OCI-LY7 (cell line): Measurements from ENCODE around the gene MACO1. TPM values are rescaled to one million over a fixed set of nuclear protein-coding genes. Genes with fewer than 3 reads are reported as not detected.

ENCODE experiments used
- BruUV-seq: library from RNA; stranded (reverse); fragments of 400-500 nt; replicated peaks from 2 replicates; lab custom pipeline; 2021; lab: Mats Ljungman, UMichigan
- CTCF ChIA-PET: fragments of 300-600 bp; sonication (Branson Sonifier 250); formaldehyde crosslinking; loops from one replicate; lab custom pipeline; 2022; ENCODE audit warnings: antibody characterized with exemption; ENCODE audit not compliant: unreplicated experiment; lab: Charles Lee
- POLR2A ChIA-PET: fragments of 300-600 bp; sonication (Branson Sonifier 250); formaldehyde crosslinking; loops from one replicate; lab custom pipeline; 2022; ENCODE audit warnings: antibody characterized with exemption; lab: Charles Lee
- DNase-seq: peaks from one replicate; pipeline ENCODE4 v3.0.0-alpha.2; 2015; ENCODE audit warnings: low spot score
- H2AFZ ChIP-seq: fragments of 200-600 bp; sonication (generic), shearing (Covaris generic); 2 replicates; pipeline ENCODE4 v1.6.1; 2014; ENCODE audit warnings: mild to moderate bottlenecking, antibody characterized with exemption, low read length, moderate library complexity
- H3K27ac ChIP-seq: fragments of 200-600 bp; sonication (generic); 2 replicates; pipeline ENCODE4 v1.5.1; 2014; ENCODE audit warnings: mixed run types, low read depth, mild to moderate bottlenecking, moderate library complexity, low read length, inconsistent platforms; ENCODE audit not compliant: poor library complexity, severe bottlenecking
- H3K36me3 ChIP-seq: fragments of 200-600 bp; sonication (generic); 2 replicates; pipeline ENCODE4 v1.6.1; 2014; ENCODE audit warnings: mild to moderate bottlenecking, antibody characterized with exemption, low read length, moderate library complexity, mixed read lengths; ENCODE audit not compliant: insufficient read depth
- H3K4me1 ChIP-seq: fragments of 200-600 bp; sonication (generic); 2 replicates; pipeline ENCODE4 v1.5.1; 2014; ENCODE audit warnings: mild to moderate bottlenecking, low read length; ENCODE audit not compliant: insufficient read depth, poor library complexity, severe bottlenecking
- H3K4me2 ChIP-seq: fragments of 200-600 bp; sonication (generic); 2 replicates; pipeline ENCODE4 v1.6.1; 2014; ENCODE audit warnings: mild to moderate bottlenecking, low read length
- H3K4me3 ChIP-seq: fragments of 200-600 bp; sonication (generic); 2 replicates; pipeline ENCODE4 v1.5.1; 2014; ENCODE audit warnings: mild to moderate bottlenecking, low read depth, low read length; ENCODE audit not compliant: poor library complexity, severe bottlenecking
- H3K79me2 ChIP-seq: fragments of 200-600 bp; sonication (generic); 2 replicates; pipeline ENCODE4 v1.6.1; 2016; ENCODE audit warnings: low read depth, mild to moderate bottlenecking, low read length, moderate library complexity, mixed read lengths; ENCODE audit not compliant: insufficient read depth
- H3K9me2 ChIP-seq: fragments of 200-600 bp; sonication (generic); 2 replicates; pipeline ENCODE4 v1.6.1; 2016; ENCODE audit warnings: mild to moderate bottlenecking, low read length, mixed read lengths; ENCODE audit not compliant: insufficient read depth
- H3K9me3 ChIP-seq: fragments of 200-600 bp; sonication (generic); 2 replicates; pipeline ENCODE4 v1.6.1; 2014; ENCODE audit warnings: mild to moderate bottlenecking, mixed run types, low read length, mixed read lengths
- H4K20me1 ChIP-seq: fragments of 200-600 bp; sonication (generic); 2 replicates; pipeline ENCODE4 v1.6.1; 2014; ENCODE audit warnings: mild to moderate bottlenecking, antibody characterized with exemption, low read length, moderate library complexity, mixed read lengths; ENCODE audit not compliant: insufficient read depth
- CTCF ChIP-seq: fragments of 200-600 bp; sonication (generic); conservative IDR thresholded peaks from 2 replicates; pipeline ENCODE4 v1.5.1; 2014; ENCODE audit warnings: mild to moderate bottlenecking, antibody characterized with exemption, low read length, moderate library complexity, mixed read lengths
- EZH2phosphoT487 ChIP-seq: fragments of 200-600 bp; sonication (generic); IDR thresholded peaks from 2 replicates; pipeline ENCODE4 v1.6.1; 2018; ENCODE audit warnings: low read depth, borderline replicate concordance, mild to moderate bottlenecking, mixed run types, antibody characterized with exemption, low read length, moderate library complexity, mixed read lengths
- intact Hi-C: fragments of 100-400 bp; cut with micrococcal nuclease; formaldehyde crosslinking; loops from one replicate; pipeline ENCODE4 v1.10.0; 2022; ENCODE audit not compliant: unreplicated experiment
- total RNA-seq, 2 experiments: library from RNA; depleted of rRNA in 1 of 2; stranded (reverse); fragments of >200 nt in 1 of 2; shearing (Covaris generic) in 1 of 2; gene quantifications; 2 replicates each; pipeline ENCODE4 v1.2.3, GENCODE V29; 2014 to 2022

MACO1 gene
- total RNA-seq, 2 experiments from 2014 or later, result 11.8 to 18.6 TPM

DNA sequence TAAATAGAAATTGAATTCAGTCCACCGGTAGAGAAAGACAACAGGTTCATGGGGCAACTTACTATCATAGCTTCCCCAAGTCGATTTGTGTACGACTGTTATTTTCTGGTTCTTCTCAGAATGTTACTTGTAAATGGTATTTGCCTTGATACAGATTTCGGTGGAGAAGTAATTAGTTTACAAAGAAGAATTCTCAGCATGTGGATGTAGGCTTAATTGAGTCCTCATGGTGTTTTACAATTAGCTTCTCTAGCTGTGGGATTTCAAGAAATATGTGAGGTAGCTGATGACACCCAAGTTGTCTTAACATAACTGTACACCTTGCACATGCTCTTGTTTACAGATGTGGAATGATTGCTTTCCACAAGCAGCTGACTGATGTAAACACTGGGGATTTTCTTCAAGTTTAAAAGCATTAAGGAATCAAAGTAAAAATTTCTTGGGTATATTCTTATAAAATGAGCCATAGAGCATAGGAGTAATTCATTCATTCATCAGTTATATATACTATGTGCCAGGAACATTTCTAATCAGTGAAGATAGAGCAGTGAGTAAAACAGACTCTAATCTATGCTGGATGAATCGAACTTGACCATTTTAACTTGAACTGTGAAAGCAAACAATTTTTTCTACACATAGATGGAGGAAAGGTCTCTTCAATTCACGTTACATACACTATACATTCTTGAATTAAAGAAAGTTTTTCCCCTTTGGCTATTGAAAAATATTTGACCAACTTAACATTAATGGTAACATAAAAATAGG, 1.4 kb downstream of the MACO1 start:
- Histone ChIP-seq H2AFZ (no peak overlapping the region), H3K4me2 (peak overlapping the region; percentile 95), H3K36me3 (peaks cover 5% of the 10 kb centered on the region; the same call in 1 of the 2 replicates), H3K4me1 (peaks cover 54% of the 10 kb centered on the region), H3K4me3 (peak overlapping the region; percentile 94), H3K9me3 (no peaks in the 10 kb centered on the region), H3K9me2 (no peaks in the 10 kb centered on the region), H4K20me1 (peaks cover 20% of the 10 kb centered on the region), H3K79me2 (peaks cover 58% of the 10 kb centered on the region), H3K27ac (peak overlapping the region; percentile 7)
- ChIA-PET CTCF (no interaction called here), POLR2A (interaction anchor here (0.7 to 1.3 kb wide), 5 partner anchors 9 to 1511 kb away, joined by 3 to 7 read pairs (median 4); no protein-coding TSS in a partner anchor)
- DNase-seq, result no peak
- no TSS peak for BruUV-seq
- TF ChIP-seq CTCF, result no peak
- no peak for TF ChIP-seq EZH2phosphoT487
- intact Hi-C loops, result loop anchor here (10.0 kb wide), 1 partner anchor 687 kb away; the partner anchor contains the start of gene CLIC4

GRCh38 chr1:25432749-25433388, 2.2 kb downstream of the MACO1 start:
- H3K36me3 ChIP-seq, result peaks cover 12% of the 10 kb centered on the region; the same call in 1 of the 2 replicates
- peak overlapping the region; percentile 94 for H3K4me3 ChIP-seq
- POLR2A ChIA-PET, result interaction anchor here (1.1 kb wide), 1 partner anchor 16 kb away, joined by 4 read pairs; no protein-coding TSS in a partner anchor

More at GRCh38 chr1:25432749-25433388, 2.2 kb downstream of the MACO1 start:
- no TSS peak for BruUV-seq
- Histone ChIP-seq H3K79me2 (peaks cover 62% of the 10 kb centered on the region), H3K9me2 (no peaks in the 10 kb centered on the region), H3K4me2 (peak overlapping the region; percentile 95), H3K9me3 (no peaks in the 10 kb centered on the region), H3K27ac (peak overlapping the region; percentile 26), H3K4me1 (peaks cover 54% of the 10 kb centered on the region), H4K20me1 (peaks cover 20% of the 10 kb centered on the region), H2AFZ (no peak overlapping the region)
- intact Hi-C loops, result loop anchor here (10.0 kb wide), 1 partner anchor 688 kb away; the partner anchor contains the start of gene CLIC4
- TF ChIP-seq EZH2phosphoT487, result no peak
- TF ChIP-seq CTCF, result no peak
- CTCF ChIA-PET, result no interaction called here
- DNase-seq, result no peak
